HepG2 (cell line): Measurements from ENCODE around the gene EPHA6. TPM values are rescaled to one million over a fixed set of nuclear protein-coding genes. Genes with fewer than 3 reads are reported as not detected.
A peak's percentile ranks its signal among the peaks of the same experiment; 100 is the strongest.

Experiments used
- ATAC-seq: fragments of 200-7000 bp; cut with Tn5 transposase; 3 replicates; pipeline ENCODE4 v1.9.1; 2020; ENCODE audit warnings: mild to moderate bottlenecking, moderate library complexity
- BruUV-seq: library from RNA; stranded (reverse); fragments of 400-500 nt; replicated peaks from 2 replicates; lab custom pipeline; 2021; lab: Mats Ljungman, UMichigan
- CTCF ChIA-PET: fragments of 300-600 bp; formaldehyde crosslinking; extraction: SDS; loops from one replicate; lab custom pipeline; 2021; ENCODE audit warnings: low total read pairs, inconsistent platforms, low intra/inter-chr PET ratio; lab: Yijun Ruan, JAX
- POLR2A ChIA-PET: fragments of 350-600 bp; sonication (Branson Sonifier 250); formaldehyde crosslinking; loops from one replicate; lab custom pipeline; 2020; ENCODE audit warnings: antibody characterized with exemption, inconsistent platforms; lab: Yijun Ruan, JAX
- DNase-seq: peaks from one replicate; pipeline ENCODE4 v3.0.0-alpha.2; 2015; ENCODE audit warnings: low spot score
- FAIRE-seq: peaks from 3 replicates; lab custom pipeline; 2011; peaks lifted over from hg19 to GRCh38; lab: Jason Lieb, UNC
- H2AFZ ChIP-seq: one replicate; pipeline ENCODE4 v1.6.1; 2011; ENCODE audit warnings: low read length, inconsistent platforms
- H3K27ac ChIP-seq: fragments of 300-600 bp; 3 replicates; pipeline ENCODE4 v1.8.0; 2011; ENCODE audit warnings: mixed run types, mild to moderate bottlenecking, mixed read lengths, low read length, inconsistent platforms; ENCODE audit not compliant: insufficient read depth; ENCODE audit errors: extremely low read length
- H3K27me3 ChIP-seq, 2 experiments: fragments of 200-600 bp in 1 of 2; 2 replicates in 1 of 2; 3 replicates in 1 of 2; pipeline versions ENCODE4 v1.6.0 to v1.8.0; 2011; ENCODE audit warnings: low read length in 2 of 2, mild to moderate bottlenecking in 2 of 2, moderate library complexity in 2 of 2, inconsistent platforms in 1 of 2; ENCODE audit not compliant: insufficient read depth in 2 of 2, control insufficient read depth in 1 of 2
- H3K36me3 ChIP-seq, 2 experiments: fragments of 200-600 bp in 1 of 2; replicated peaks in 1 of 2; 2 replicates in 1 of 2; 3 replicates in 1 of 2; pipeline versions ENCODE4 v1.5.1 to v1.8.0; 2011; ENCODE audit warnings: low read length in 2 of 2, inconsistent platforms in 1 of 2; ENCODE audit not compliant: insufficient read depth in 2 of 2, control insufficient read depth in 1 of 2
- H3K4me1 ChIP-seq: 2 replicates; pipeline ENCODE4 v1.5.1; 2012; ENCODE audit warnings: low read length, inconsistent platforms; ENCODE audit not compliant: insufficient read depth
- H3K4me2 ChIP-seq: 2 replicates; pipeline ENCODE4 v1.6.0; 2011; ENCODE audit warnings: low read depth, low read length, inconsistent platforms
- H3K4me3 ChIP-seq, 3 experiments: fragments of 200-600 bp in 1 of 3; sonication (generic), shearing (Covaris generic) in 1 of 3; replicated peaks in 1 of 3; 2 replicates each; pipeline ENCODE4 v1.5.1; 2011 to 2016; ENCODE audit warnings: low read length in 3 of 3, inconsistent platforms in 2 of 3, low read depth in 2 of 3, mild to moderate bottlenecking in 2 of 3, control low read depth in 1 of 3, mixed read lengths in 1 of 3; ENCODE audit not compliant: insufficient read depth in 1 of 3
- H3K79me2 ChIP-seq: one replicate; pipeline ENCODE4 v1.6.1; 2011; ENCODE audit warnings: low read length, inconsistent platforms; ENCODE audit not compliant: insufficient read depth
- H3K9ac ChIP-seq: 2 replicates; pipeline ENCODE4 v1.6.0; 2011; ENCODE audit warnings: mild to moderate bottlenecking, low read depth, low read length, inconsistent platforms; ENCODE audit not compliant: insufficient read depth
- H3K9me3 ChIP-seq: 2 replicates; pipeline ENCODE4 v1.5.1; 2012; ENCODE audit warnings: mild to moderate bottlenecking, low read length
- H4K20me1 ChIP-seq: 2 replicates; pipeline ENCODE4 v1.6.0; 2011; ENCODE audit warnings: inconsistent platforms, mild to moderate bottlenecking, low read length, moderate library complexity; ENCODE audit not compliant: insufficient read depth
- ATAD3A ChIP-seq: sonication (generic); formaldehyde crosslinking; IDR thresholded peaks from 2 replicates; pipeline ENCODE4 v1.4.0; 2020; ENCODE audit warnings: missing genetic modification reagents
- LCORL ChIP-seq, 2 experiments: fragments of 450-650 bp in 1 of 2; sonication (generic) in 1 of 2; formaldehyde crosslinking in 1 of 2; IDR thresholded peaks; 2 replicates each; pipeline versions ENCODE4 v1.5.0 to v1.6.1; 2017 to 2020; ENCODE audit warnings: antibody characterized with exemption in 1 of 2, missing genetic modification reagents in 1 of 2
- SRSF4 ChIP-seq: fragments of 200-400 bp; formaldehyde crosslinking; IDR thresholded peaks from one replicate; pipeline ENCODE4 v1.6.1; 2018; ENCODE audit warnings: mild to moderate bottlenecking, low read depth, low read length, moderate library complexity; ENCODE audit not compliant: poor library complexity, severe bottlenecking
- ZNF12 ChIP-seq: sonication (generic); formaldehyde crosslinking; IDR thresholded peaks from 2 replicates; pipeline ENCODE4 v1.5.0; 2020; ENCODE audit warnings: missing genetic modification reagents
- WGBS: methylation state at CpG from one replicate; pipeline ENCODE4 v1.1.6; 2017; ENCODE audit warnings: low lambda C conversion rate; 5-methylcytosine and 5-hydroxymethylcytosine counted together
- in situ Hi-C: cut with HindIII; loops from 2 replicates; pipeline ENCODE4 v1.10.0; 2017; ENCODE audit warnings: low pct_unique_long_range_greater_than_20kb; ENCODE audit not compliant: extremely low pct_ligation_motif_present
- intact Hi-C: fragments of 100-400 bp; cut with micrococcal nuclease; formaldehyde crosslinking; loops from one replicate; pipeline ENCODE4 v1.10.0; 2022; ENCODE audit not compliant: unreplicated experiment
- polyA plus RNA-seq, 8 experiments: library from polyadenylated mRNA; depleted of rRNA in 3 of 8; stranded (reverse) in 7 of 8; unstranded in 1 of 8; fragments of >200 nt; fragmentation: Illumina TruSeq in 4 of 8; extraction: Trizol in 4 of 8; gene quantifications; 2 replicates each; pipeline versions ENCODE4 v1.2.1 to v1.2.3, GENCODE V29; 2011 to 2016; ENCODE audit warnings: low read depth in 4 of 8, missing spikeins in 1 of 8, mixed read lengths in 1 of 8; ENCODE audit not compliant: insufficient read depth in 1 of 8
- total RNA-seq, 5 experiments: library from RNA; depleted of rRNA; stranded (reverse); fragments of >200 nt; fragmentation: Illumina TruSeq; extraction: Trizol; gene quantifications; 2 replicates each; pipeline ENCODE4 v1.2.3, GENCODE V29; 2016; ENCODE audit warnings: low read depth in 1 of 5
- TF ChIP-seq, protein P1 (sequence below): sonication (generic); formaldehyde crosslinking; IDR thresholded peaks from 2 replicates; pipeline ENCODE4 v1.5.0; 2020; ENCODE audit warnings: mild to moderate bottlenecking, missing genetic modification reagents, borderline replicate concordance
- TF ChIP-seq, protein P2 (sequence below): sonication (generic); formaldehyde crosslinking; conservative IDR thresholded peaks from 2 replicates; pipeline ENCODE4 v1.4.0; 2020; ENCODE audit warnings: missing genetic modification reagents

EPHA6 gene
- total and polyA plus RNA-seq, 2 of the 13 experiments (the other 11 are each of a cell fraction or from before 2014, with no cell fraction given), result not detected

DNA sequence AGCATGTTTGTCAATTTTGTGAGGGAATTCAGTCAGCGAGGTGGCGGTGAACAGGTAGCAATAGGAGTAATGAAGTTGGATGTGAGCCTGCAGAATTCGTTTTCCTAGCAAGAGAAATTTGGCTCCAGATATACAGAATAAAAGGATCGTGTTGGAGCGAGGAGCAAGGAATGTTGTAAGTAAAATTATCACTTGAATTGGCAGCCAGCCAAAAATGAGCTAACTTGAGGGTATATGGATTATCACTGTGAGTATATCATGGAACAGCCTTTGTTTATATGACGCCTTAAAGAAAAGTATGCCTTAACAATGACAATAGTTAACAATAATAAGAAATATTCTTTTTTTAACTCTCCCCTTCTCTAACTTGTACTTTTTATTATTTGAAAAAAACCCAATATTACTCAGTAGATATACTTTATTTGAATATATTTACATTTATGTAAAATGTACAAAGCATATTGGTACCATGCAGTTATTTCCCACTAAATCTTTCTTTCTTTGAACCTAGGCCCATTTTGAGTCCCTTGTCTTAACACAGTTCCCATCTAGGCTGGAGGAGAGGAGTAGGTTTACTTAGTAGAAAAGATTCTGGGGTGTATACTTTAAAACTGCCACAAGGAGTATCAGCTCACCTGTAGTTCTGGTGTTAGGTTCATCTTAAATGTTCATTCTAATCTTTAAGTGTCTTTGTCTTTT, 29.3 kb downstream of the EPHA6 start:
- in situ Hi-C loops (no loop called here), intact Hi-C loops (no loop called here)
- H3K9me3 ChIP-seq, result no peaks in the 10 kb centered on the region
- no peak overlapping the region for H3K9ac ChIP-seq
- under 1% methylated on average over 6 of the region's 6 CpGs for WGBS
- ChIA-PET POLR2A (no interaction called here), CTCF (no interaction called here)
- H4K20me1 ChIP-seq, result no peaks in the 10 kb centered on the region
- no peak overlapping the region for H3K27ac ChIP-seq
- H3K4me1 ChIP-seq, result no peaks in the 10 kb centered on the region
- no peak overlapping the region for H3K4me2 ChIP-seq
- DNase-seq, result no peak
- no peaks in the 10 kb centered on the region for H3K79me2 ChIP-seq
- H2AFZ ChIP-seq, result no peak overlapping the region
- H3K4me3 ChIP-seq, result no peak overlapping the region
- no peak for FAIRE-seq
- no TSS peak for BruUV-seq
- no peaks in the 10 kb centered on the region for H3K36me3 ChIP-seq
- TF ChIP-seq LCORL (IDR thresholded peaks at IDR 0.05) (peak; percentile 54; the same call in 1 of the 2 replicates), LCORL (CRISPR knock-in tag; IDR thresholded peaks at IDR 0.05) (no peak), ATAD3A (no peak)
- TF ChIP-seq, protein P1, sequence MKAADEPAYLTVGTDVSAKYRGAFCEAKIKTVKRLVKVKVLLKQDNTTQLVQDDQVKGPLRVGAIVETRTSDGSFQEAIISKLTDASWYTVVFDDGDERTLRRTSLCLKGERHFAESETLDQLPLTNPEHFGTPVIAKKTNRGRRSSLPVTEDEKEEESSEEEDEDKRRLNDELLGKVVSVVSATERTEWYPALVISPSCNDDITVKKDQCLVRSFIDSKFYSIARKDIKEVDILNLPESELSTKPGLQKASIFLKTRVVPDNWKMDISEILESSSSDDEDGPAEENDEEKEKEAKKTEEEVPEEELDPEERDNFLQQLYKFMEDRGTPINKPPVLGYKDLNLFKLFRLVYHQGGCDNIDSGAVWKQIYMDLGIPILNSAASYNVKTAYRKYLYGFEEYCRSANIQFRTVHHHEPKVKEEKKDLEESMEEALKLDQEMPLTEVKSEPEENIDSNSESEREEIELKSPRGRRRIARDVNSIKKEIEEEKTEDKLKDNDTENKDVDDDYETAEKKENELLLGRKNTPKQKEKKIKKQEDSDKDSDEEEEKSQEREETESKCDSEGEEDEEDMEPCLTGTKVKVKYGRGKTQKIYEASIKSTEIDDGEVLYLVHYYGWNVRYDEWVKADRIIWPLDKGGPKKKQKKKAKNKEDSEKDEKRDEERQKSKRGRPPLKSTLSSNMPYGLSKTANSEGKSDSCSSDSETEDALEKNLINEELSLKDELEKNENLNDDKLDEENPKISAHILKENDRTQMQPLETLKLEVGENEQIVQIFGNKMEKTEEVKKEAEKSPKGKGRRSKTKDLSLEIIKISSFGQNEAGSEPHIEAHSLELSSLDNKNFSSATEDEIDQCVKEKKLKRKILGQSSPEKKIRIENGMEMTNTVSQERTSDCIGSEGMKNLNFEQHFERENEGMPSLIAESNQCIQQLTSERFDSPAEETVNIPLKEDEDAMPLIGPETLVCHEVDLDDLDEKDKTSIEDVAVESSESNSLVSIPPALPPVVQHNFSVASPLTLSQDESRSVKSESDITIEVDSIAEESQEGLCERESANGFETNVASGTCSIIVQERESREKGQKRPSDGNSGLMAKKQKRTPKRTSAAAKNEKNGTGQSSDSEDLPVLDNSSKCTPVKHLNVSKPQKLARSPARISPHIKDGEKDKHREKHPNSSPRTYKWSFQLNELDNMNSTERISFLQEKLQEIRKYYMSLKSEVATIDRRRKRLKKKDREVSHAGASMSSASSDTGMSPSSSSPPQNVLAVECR, result no peak
- TF ChIP-seq, all 625 proteins: peak for 1
- no peaks in the 10 kb centered on the region for H3K27me3 ChIP-seq
- ATAC-seq, result no peak

DNA sequence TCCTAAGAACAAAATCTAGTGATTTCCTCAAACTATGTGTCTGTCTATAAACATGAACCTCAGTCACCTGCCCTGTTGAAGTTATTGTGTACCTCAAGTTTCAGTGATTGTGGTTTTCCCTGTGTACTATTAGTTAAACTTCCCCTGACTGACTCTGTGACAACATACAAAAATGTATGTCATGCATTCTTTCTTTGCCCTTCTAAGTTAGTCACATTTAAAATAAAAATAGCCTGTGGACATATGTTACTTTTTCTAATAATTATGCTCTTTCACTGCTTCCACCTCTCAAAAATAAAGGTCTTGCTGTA, 29.8 kb downstream of the EPHA6 start:
- FAIRE-seq (no peak), DNase-seq (no peak), ATAC-seq (no peak)
- no TSS peak for BruUV-seq
- ChIA-PET POLR2A (no interaction called here), CTCF (no interaction called here)
- Histone ChIP-seq H4K20me1 (no peaks in the 10 kb centered on the region), H3K27me3 (no peaks in the 10 kb centered on the region), H3K4me2 (no peak overlapping the region), H3K9ac (no peak overlapping the region), H3K4me1 (no peaks in the 10 kb centered on the region), H3K9me3 (no peaks in the 10 kb centered on the region), H3K4me3 (no peak overlapping the region), H3K36me3 (no peaks in the 10 kb centered on the region), H3K27ac (no peak overlapping the region), H2AFZ (no peak overlapping the region), H3K79me2 (no peaks in the 10 kb centered on the region)
- intact Hi-C loops (no loop called here), in situ Hi-C loops (no loop called here)
- TF ChIP-seq, protein P2, sequence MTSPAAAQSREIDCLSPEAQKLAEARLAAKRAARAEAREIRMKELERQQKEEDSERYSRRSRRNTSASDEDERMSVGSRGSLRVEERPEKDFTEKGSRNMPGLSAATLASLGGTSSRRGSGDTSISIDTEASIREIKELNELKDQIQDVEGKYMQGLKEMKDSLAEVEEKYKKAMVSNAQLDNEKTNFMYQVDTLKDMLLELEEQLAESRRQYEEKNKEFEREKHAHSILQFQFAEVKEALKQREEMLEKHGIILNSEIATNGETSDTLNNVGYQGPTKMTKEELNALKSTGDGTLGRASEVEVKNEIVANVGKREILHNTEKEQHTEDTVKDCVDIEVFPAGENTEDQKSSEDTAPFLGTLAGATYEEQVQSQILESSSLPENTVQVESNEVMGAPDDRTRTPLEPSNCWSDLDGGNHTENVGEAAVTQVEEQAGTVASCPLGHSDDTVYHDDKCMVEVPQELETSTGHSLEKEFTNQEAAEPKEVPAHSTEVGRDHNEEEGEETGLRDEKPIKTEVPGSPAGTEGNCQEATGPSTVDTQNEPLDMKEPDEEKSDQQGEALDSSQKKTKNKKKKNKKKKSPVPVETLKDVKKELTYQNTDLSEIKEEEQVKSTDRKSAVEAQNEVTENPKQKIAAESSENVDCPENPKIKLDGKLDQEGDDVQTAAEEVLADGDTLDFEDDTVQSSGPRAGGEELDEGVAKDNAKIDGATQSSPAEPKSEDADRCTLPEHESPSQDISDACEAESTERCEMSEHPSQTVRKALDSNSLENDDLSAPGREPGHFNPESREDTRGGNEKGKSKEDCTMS (CRISPR knock-in tag), result no peak
- TF ChIP-seq ZNF12 (CRISPR knock-in tag) (no peak), SRSF4 (no peak)
